ENCODE data around the gene PF4V1. TPM values are rescaled to one million over a fixed set of nuclear protein-coding genes. Genes with fewer than 3 reads are reported as not detected.
"Not testable (repeated sequence)": the region's sequence is repeated elsewhere in the genome, so short reads cannot be mapped to it uniquely, and the experiment has no call there.

PF4V1 gene
- polyA plus RNA-seq, 4 donors: 1.2 to 1.4 TPM; not detected in 2

DNA sequence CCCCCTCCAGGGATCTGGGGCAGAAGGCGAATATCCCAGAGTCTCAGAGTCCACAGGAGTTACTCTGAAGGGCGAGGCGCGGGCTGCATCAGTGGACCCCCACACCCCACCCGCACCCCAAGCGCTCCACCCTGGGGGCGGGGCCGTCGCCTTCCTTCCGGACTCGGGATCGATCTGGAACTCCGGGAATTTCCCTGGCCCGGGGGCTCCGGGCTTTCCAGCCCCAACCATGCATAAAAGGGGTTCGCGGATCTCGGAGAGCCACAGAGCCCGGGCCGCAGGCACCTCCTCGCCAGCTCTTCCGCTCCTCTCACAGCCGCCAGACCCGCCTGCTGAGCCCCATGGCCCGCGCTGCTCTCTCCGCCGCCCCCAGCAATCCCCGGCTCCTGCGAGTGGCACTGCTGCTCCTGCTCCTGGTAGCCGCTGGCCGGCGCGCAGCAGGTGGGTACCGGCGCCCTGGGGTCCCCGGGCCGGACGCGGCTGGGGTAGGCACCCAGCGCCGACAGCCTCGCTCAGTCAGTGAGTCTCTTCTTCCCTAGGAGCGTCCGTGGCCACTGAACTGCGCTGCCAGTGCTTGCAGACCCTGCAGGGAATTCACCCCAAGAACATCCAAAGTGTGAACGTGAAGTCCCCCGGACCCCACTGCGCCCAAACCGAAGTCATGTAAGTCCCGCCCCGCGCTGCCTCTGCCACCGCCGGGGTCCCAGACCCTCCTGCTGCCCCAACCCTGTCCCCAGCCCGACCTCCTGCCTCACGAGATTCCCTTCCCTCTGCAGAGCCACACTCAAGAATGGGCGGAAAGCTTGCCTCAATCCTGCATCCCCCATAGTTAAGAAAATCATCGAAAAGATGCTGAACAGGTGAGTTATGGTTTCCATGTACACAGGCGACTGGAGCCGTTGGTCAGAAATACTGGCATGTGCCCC, 16.3 kb downstream of the PF4V1 start, which contains the start of gene CXCL1:
CXCL1 (plus strand) TSS at position 264 of the 926 bp plus-strand sequence; CDS start at position 342, 78 bp downstream.
- DNase-seq (ENCODE audit: low read depth in 4 of 4, low spot score in 3 of 4): no peak

DNA sequence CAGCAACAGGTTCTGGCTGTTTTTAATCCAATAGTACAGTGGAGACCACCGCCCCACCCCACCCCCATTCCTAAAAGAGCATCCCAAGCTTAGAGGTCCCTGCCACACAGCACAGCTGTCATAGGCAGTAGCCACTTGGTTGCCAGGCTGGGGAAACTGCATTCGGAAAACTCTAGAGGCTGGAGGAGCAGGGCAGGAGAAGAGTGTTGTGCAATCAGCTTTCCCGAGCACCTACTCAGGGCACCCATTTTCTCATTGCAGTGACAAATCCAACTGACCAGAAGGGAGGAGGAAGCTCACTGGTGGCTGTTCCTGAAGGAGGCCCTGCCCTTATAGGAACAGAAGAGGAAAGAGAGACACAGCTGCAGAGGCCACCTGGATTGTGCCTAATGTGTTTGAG, 17.2 kb downstream of the PF4V1 start:
- DNase-seq (ENCODE audit: low read depth in 4 of 4, low spot score in 3 of 4): no peak

DNA sequence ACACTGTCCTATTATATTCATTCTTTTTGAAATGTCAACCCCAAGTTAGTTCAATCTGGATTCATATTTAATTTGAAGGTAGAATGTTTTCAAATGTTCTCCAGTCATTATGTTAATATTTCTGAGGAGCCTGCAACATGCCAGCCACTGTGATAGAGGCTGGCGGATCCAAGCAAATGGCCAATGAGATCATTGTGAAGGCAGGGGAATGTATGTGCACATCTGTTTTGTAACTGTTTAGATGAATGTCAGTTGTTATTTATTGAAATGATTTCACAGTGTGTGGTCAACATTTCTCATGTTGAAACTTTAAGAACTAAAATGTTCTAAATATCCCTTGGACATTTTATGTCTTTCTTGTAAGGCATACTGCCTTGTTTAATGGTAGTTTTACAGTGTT, 17.7 kb downstream of the PF4V1 start:
- no peak for DNase-seq (ENCODE audit: low read depth in 4 of 4, low spot score in 3 of 4)

DNA sequence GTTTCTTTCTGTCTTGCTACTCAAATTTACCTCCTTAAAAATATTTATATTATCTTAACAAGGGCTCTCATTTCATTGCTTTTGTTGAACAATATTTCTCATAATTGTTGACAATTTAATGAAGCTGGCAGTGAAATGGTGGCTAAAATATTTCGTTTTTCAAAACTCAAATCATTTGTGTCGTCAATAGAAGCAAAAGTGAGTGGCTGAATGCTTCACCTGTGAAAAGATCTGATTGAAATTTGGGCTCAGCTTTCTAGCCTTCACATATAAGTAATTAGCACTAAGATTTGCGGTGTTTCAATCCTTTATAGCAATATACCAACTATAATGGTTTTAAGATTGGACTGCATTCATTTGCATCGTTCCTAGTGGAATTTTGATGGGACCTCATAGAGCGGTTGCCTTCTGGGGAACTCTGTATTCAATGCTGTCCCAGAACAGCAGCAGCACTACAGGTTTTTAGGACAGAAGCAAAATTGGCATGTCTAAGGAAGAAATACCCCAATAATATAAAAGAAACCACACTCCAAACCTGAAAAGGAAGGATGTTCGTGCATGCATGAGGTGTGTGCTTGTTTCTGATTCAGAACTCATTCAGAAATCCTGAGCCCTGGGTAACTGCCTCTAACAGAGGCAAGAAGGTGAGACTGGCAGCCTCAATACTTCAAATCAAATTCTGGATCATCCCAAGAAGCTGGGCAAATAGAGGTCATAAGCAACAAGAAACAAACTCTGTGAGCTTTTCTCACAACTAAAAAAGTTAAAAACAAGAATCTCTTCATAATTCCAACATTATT, 18.6 kb downstream of the PF4V1 start:
- DNase-seq (ENCODE audit: low read depth in 4 of 4, low spot score in 3 of 4): no peak

DNA sequence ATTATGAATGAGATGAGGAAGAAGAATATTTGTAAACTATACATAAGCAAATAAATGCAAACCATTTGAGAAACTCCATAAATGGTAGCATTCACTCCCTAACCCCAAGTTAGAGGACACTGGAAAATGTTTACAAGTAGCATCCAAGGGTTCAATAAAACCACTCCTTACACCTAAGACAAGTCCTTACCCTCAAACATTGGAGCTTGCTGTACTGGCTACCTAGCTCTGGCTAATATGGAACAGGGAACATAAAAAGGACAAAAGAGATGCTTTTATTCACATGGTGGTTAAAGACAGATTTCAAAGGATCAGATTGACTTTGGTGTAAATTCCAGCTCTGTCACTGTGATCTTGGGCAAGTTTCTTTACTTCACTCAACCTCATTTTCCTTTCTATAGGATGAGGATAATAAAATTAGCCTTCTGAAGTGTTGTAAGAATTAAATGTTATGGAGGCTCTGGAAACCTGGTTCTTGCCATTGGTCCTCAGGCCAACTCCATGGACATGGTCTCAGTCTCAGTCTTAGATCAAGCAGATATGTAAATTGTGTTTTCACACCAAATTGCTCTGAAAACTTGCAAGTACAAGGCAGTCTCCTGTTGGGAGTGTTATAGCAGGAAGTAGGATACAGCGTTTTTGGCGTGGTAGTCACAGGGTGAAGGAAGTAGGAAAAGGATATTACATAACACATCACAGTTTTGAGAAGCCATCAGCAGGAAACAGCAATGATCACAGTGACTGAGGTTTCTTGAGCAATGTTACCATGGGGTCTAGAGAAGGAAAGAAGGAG, 19.4 kb downstream of the PF4V1 start:
- DNase-seq (ENCODE audit: low read depth in 4 of 4, low spot score in 3 of 4): no peak

DNA sequence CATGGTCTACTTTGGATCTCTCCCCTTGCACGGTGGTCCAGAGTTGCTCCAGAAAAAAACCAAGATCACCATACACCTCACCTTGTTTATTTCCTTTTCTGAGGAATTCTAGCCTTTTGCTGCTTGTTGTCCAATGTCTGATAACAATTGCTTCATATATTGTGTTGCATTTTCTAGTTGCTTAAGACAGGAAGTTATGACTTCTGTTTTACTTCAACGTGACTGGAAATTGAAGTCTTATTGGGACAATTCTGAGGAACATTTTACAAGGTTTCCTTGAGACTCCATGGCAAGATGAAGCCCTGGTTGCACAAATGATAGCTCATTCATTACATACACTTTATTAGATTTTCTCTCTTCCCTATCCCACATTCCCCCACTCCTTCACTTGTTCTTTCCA, 21.3 kb downstream of the PF4V1 start:
- DNase-seq (ENCODE audit: low read depth in 4 of 4, low spot score in 3 of 4): no peak

DNA sequence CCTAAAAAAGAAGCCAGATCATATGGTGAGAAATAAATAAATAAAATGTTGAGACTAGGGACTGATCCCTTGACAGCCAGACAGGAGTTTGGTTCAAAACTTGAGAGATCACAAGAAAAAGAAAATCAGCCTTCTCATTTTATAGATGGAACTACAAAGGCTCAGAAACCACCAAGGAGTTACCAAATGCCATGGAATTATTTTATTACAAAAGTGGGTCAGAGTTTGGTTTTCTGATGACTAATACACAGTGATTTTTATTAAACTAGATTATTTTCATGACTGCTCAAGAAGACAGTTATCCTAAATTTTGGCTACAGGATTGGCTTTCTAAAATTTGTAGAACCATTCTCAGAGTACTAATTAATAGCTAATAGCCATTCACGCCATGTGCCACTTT, 22.3 kb downstream of the PF4V1 start:
- no peak for DNase-seq (ENCODE audit: low read depth in 4 of 4, low spot score in 3 of 4)

DNA sequence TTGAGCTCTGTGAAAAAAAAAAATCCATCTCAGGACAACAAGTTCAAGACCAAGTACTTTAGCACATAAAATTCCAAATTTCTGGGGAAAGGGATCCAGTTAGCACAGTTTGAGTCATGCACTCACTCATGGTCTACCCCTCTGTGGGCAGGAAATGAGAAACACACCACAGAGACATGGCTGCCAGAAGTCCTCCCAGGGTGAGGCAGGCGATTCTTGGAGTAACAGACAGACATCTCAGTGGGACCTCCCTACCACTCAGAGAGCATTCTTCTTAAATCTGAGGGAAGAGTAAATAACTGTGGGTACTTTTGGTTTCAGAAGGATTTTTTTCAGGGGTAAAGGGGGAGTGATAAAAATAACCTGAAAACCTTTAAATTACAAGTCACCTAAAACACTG, 30.2 kb downstream of the PF4V1 start:
- no peak for DNase-seq (ENCODE audit: low read depth in 4 of 4, low spot score in 3 of 4)

DNA sequence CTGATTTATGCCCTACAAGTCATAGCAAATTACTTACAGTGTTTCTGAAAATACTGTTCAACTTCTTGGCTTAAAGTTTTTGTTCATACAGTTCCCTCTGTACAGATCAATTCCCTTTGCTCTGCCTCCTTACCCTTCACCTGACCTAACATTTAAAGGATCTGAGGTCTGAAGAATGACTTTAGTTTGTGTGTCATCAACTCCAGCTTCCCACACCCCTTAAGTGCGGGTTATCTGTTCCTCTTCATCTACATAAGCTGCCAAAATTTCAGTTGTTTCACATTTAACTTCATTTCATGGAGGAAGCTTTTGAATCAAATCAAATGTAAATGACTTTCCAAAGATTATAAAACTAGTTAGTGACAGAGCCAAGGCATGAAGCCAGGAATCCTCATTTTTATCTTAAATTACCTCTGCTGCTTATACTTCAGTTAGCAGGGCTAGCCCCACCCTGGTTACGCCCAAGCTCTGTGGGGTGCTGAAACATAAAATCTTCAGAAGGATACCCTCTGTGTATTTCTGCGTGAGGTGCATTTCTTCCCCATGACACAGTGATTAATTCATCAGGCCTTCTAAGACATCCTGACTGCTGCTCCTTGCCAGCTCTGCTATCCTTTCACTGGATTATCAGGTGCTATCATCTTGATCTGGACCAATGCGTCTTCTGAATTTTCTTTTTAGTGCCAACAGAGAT, 32.6 kb downstream of the PF4V1 start:
- no peak for DNase-seq (ENCODE audit: low read depth in 4 of 4, low spot score in 3 of 4)

DNA sequence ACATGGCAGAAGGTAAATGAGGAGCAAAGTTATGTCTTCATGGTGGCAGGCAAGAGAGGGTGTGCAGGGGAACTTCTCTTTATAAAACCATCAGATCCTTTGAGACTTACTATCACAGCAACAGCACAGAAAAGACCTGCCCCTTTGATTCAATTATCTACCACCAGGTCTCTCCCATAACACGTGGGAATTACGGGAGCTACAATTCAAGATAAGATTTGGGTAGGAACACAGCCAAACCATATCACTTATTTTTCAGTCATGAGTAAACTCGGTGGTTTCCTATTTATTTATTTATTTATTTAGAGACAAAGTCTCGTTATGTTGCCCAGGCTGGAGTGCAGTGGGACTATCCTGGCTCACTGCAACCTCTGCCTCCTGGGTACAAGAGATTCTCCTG, 38.2 kb downstream of the PF4V1 start:
- no peak for DNase-seq (ENCODE audit: low read depth in 4 of 4, low spot score in 3 of 4)

DNA sequence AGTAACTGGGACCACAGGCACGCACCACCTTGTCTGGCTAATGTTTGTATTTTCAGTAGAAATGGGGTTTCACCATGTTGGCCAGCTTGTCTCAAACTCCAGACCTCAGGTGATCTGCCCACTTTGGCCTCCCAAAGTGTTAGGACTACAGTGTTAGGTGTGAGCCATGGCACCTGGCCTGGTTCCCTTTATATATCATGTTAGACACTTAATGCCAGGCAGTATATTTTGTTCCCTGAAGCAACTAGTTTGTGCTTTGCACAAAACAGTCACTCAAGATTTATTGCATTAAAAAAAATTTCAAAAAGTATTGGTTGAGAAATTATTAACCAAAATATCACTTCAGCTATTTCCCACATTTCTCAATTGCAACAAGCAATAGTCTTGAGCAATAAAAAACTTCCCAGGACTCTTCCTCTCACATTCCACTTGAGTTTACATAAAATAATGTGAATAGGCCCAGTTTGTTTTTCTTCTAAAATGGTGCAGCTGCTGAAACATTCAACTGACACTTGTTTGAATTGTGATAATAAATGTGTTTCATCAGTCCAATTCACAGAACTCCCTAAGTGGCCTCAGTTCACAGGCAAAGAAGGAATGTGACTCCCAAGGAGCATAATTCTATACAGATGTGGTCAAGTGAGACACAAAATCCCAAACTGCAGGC, 38.8 kb downstream of the PF4V1 start:
- DNase-seq (ENCODE audit: low read depth in 4 of 4, low spot score in 3 of 4): no peak

DNA sequence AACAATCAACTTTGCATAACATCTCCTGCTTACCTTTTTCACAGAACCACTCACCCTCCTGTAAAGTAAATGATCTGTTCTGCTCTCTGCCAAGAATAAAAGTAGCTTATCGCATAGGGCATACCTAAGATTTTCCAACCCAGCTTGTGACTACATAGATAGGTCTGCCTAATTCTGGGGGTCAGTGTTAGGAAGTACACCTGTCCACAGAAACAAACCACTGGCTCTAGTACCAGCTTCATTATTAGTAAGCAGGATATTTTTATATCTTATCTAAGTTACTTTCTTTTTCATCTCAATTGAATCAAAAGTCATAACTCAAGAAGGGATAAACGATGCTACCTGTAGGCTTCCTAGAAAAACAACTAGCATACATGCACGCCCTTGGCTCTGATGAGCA, 39.9 kb downstream of the PF4V1 start:
- no peak for DNase-seq (ENCODE audit: low read depth in 4 of 4, low spot score in 3 of 4)

DNA sequence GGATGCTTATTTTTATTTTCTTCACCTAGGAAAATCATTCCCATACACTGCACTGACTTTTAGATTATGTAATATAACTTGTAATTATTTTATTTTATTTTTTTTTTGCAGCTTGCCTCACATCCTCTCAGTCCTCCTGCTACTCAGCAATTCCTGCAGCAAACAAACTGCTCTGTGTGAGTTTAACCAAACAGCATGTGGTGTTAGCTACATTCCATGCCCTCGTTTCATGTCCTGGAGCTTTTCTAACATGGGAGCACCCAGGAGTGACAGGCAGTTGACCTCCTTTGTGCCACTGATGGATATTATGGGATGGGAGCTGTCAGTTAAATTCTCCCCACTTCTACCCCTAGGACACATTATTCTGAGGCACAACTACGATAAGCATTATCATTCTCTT, 40.9 kb downstream of the PF4V1 start:
- DNase-seq (ENCODE audit: low read depth in 4 of 4, low spot score in 3 of 4): no peak

DNA sequence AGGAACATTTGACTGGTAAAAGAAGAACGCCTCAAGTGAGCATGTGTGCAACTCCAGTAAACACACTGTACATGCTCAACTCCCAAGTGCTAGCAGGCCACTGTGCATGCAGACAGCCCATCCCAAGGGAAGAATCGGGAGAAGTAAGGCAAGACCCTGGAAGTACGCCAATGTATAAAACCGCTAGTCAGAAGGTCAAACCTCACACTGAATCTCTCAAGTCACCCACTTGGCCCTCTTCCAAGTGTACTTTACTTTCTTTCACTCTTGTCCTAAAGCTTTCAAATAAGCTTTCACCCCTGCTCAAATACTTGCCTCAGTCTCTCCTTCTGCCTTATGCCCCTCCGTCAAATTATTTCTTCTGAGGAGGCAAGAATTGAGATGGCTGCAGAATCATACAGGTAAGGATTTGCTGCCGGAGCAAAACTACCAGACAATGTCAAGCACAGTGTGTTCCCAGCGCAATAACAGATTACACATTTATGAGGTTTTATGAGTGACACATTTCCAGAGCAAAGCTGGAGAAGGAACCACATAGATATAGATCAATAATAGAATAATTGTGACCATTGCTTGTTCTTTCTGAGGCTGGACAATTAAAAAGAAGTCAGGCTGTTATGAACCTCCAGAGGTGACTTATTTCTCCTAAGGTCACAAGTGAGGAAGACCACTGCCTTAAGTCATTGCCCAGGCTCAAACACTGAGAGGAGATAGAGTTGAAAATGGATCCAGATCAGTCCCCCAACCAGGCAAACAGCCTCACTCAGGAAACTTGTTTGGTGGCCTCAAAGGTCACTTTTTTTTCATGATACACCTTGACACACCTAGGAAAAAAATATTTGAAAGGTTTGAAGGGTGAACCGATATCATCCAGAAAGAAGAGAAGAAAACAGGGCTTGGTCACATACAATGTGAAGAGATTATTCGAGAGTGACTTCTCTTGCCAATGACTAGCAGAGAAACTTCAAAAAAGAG, 42.4 kb downstream of the PF4V1 start:
- no peak for DNase-seq (ENCODE audit: low read depth in 4 of 4, low spot score in 3 of 4)

DNA sequence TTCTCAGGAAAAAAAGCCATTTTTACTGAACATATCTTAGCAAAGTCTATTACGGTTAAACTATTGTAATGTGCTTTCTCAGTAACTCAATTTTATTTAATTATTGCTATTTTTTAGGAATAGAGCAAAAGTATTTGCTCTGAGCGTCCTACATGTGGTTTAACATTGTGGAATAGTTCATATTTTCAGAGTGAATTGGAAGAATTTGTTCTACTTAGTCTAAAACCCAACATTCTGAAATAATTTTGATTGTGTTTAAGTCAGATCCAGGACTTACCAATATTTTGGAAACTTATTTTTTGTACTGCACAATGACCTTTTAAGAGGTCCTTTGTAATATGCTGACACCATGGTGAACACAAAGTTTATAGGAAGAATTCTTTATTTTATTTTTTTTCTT, 43.3 kb downstream of the PF4V1 start:
- no peak for DNase-seq (ENCODE audit: low read depth in 4 of 4, low spot score in 3 of 4)

DNA sequence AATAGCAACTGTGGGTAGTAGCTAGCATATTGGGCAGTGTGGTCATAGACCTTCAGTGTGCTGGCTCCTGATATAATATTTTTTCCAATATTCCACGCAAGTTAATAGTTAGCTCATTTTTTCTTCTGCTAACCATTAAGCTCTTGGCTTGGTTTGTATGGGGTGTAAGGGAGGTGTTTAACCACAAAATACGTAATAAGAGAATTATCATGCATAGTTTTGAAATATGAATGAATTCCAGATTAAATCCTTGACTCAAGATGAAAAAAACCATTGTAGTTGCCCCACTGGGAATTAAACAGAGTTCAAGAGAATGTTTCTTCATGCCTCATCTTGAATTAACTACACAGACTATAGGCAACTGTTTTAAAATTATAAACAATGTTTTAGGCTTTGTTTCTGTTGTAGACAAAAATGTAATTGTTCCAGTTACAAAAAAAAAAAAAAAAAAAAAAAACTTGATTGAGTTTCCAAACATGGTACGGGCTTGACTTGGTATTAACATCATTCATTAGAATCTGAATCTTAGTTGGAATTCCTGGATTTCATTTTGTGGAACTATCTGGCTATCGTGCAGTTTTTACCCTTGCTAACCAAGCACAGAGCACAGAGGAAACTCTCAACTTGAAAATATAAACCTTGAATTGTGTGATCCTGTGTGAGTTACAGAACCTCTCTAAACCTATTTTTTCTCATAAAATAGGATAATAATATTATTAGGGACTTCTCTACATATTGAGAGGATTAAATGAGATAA, 44.5 kb downstream of the PF4V1 start:
- DNase-seq (ENCODE audit: low read depth in 4 of 4, low spot score in 3 of 4): no peak

DNA sequence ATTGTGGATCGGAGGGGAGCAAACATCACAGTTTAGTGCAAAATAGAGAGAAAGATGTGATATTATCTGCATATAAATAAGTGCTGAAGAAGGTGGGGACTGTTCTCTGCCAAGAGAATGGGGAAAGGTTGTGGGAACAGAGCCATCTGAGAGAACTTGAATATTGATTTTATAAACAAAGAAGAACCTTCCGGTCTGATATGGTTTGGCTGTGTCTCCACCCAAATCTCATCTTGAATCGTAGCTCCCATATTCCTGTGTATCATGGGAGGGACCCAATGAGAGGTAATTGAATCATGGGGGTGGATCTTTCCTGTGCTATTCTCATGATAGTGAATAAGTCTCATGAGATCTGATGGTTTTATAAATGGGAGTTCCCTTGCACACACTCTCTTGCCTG, 46.2 kb downstream of the PF4V1 start:
- not testable (repeated sequence) for DNase-seq (ENCODE audit: low read depth in 4 of 4, low spot score in 3 of 4)

DNA sequence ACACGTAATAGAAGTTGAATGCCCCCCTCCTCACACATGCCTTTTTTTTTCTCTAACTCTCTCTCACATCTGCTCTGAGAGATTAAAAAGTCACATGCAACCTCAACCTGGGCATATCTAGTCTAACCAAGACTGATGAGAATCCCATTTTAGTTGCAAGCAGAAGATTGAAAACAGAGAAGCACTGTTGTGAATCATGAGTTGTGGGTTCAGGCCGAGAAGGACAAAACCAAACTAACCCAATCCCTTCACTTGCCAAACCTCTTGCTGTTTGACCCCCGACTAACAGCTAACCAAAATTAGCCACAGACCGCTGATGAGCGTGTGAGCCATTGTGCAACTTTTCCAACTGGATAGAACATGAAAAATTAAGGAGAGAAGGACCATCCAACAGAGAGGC, 47.9 kb downstream of the PF4V1 start:
- DNase-seq (ENCODE audit: low read depth in 4 of 4, low spot score in 3 of 4): no peak
